Right lobe of liver (tissue), 6 donors: ENCODE measurements around the gene TMEM138. TPM values are rescaled to one million over a fixed set of nuclear protein-coding genes. Genes with fewer than 3 reads are reported as not detected.

ENCODE experiments used
- ATAC-seq, 4 donors: fragments of 200-7000 bp; cut with Tn5 transposase; one replicate each; pipeline ENCODE4 v1.9.1; 2020; ENCODE audit warnings: mild to moderate bottlenecking in 4 of 4, moderate library complexity in 4 of 4
- DNase-seq, 3 donors: peaks; one replicate each; pipeline ENCODE4 v3.0.0-alpha.2; 2020
- H3K27ac ChIP-seq, 3 donors: fragments of 200-600 bp; one replicate each; pipeline ENCODE4 v1.8.0; 2022
- H3K27me3 ChIP-seq, 2 donors: fragments of 200-600 bp; one replicate each; pipeline ENCODE4 v1.8.0; 2022
- H3K36me3 ChIP-seq, 4 donors: fragments of 200-600 bp; sonication (generic) in 1 of 4; one replicate each; pipeline versions ENCODE4 v1.5.1 to v1.8.0; 2017 to 2022; ENCODE audit warnings: control low read depth in 1 of 4
- H3K4me1 ChIP-seq, 4 donors: fragments of 200-600 bp; sonication (generic) in 1 of 4; one replicate each; pipeline versions ENCODE4 v1.5.1 to v1.8.0; 2017 to 2022; ENCODE audit warnings: control low read depth in 1 of 4
- H3K4me3 ChIP-seq, 3 donors: fragments of 200-600 bp; one replicate each; pipeline ENCODE4 v1.8.0; 2022
- H3K9me3 ChIP-seq, 4 donors: fragments of 200-600 bp; sonication (generic) in 1 of 4; one replicate each; pipeline versions ENCODE4 v1.5.1 to v1.8.0; 2017 to 2022; ENCODE audit warnings: control low read depth in 1 of 4
- CTCF ChIP-seq, 4 donors: fragments of 200-600 bp in 3 of 4; fragments of 450-650 bp in 1 of 4; IDR thresholded peaks; one replicate each; pipeline versions ENCODE4 v1.5.1 to v1.8.0; 2016 to 2022; ENCODE audit warnings: antibody characterized with exemption in 4 of 4, mild to moderate bottlenecking in 2 of 4
- POLR2A ChIP-seq: fragments of 450-650 bp; IDR thresholded peaks from one replicate; pipeline ENCODE4 v1.6.1; 2017; ENCODE audit warnings: antibody characterized with exemption, mild to moderate bottlenecking
- WGBS: methylation state at CpG from one replicate; pipeline ENCODE4 v1.1.6; 2018; ENCODE audit warnings: low coverage, low lambda C conversion rate; ENCODE audit not compliant: insufficient coverage; ENCODE audit errors: missing lambda C conversion rate; 5-methylcytosine and 5-hydroxymethylcytosine counted together
- intact Hi-C, 2 donors: fragments of 100-400 bp; cut with DNase I; formaldehyde crosslinking; loops; one replicate each; pipeline versions ENCODE4 v1.11.2 to v1.14.1; 2022
- total RNA-seq, 6 experiments: library from RNA; depleted of rRNA in 2 of 6; stranded (reverse); fragments of >200 nt in 2 of 6; fragmentation: NEBNext Ultra II Directional in 3 of 6; extraction: Animal tissue kit (Norgen Biotek cat#: 25700) in 3 of 6; gene quantifications; one replicate each; pipeline versions ENCODE4 v1.1.0 to v1.2.4, GENCODE V29; 2016 to 2023
- donor health status: DM: no; HTN: yes; CAD: no.
- donor health status: DM: no; HTN: no; CAD: no.
- donor health status: DM: no; HTN: no; CAD: no.
- donor health status: DM: no; HTN: yes; CAD: no.
- donor health status: DM: no; HTN: yes; CAD: no.

Gene TMEM138
- total RNA-seq, 6 experiments from 2014 or later = 18.2 to 41.0 (median 26.4) TPM

DNA sequence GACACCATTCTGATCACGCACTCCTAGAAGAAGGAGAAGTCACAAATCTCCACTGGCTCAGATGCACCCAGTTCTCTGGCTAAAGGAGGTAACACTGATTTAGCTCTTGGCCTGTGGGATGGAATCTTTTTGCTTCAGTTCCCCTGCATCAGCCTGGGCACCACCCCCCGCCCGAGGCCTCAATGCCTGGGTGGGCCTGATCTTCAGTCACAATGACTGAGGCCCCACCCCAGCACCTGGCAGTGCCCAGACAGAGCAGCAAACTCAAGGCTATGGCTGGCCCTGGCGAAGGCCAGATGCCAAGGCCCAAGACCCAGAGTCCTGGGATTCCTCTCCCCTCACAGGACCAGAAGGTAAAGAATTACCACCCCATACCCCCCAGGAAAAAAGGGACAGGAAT is 5.5 kb upstream of the TMEM138 start:
- intact Hi-C loops = no loop called here
- TF ChIP-seq CTCF (IDR thresholded peaks at IDR 0.05) (no peak), POLR2A (no peak)
- Histone ChIP-seq H3K27ac (no peak overlapping the region), H3K36me3 (peaks cover 0 to 4% (median 0%) of the 10 kb centered on the region in 4 donors), H3K27me3 (no peaks in the 10 kb centered on the region), H3K4me1 (peaks cover 0 to 18% (median 0%) of the 10 kb centered on the region in 4 donors), H3K9me3 (no peaks in the 10 kb centered on the region), H3K4me3 (no peak overlapping the region)
- no CpG with 5 or more reads among the region's 4 CpGs for WGBS
- no peak for ATAC-seq
- DNase-seq = no peak

GRCh38 chr11:61357233-61357893 is 4.8 kb upstream of the TMEM138 start:
- TF ChIP-seq CTCF (IDR thresholded peaks at IDR 0.05) (no peak), POLR2A (no peak)
- H3K36me3 ChIP-seq = peaks cover 0 to 2% (median 0%) of the 10 kb centered on the region in 4 donors
- no peaks in the 10 kb centered on the region for H3K27me3 ChIP-seq
- intact Hi-C loops = no loop called here
- DNase-seq (no peak), ATAC-seq (no peak)
- H3K9me3 ChIP-seq = no peaks in the 10 kb centered on the region
- no peak overlapping the region for H3K4me3 ChIP-seq
- 88% methylated on average over 5 of the region's 9 CpGs for WGBS
- peaks cover 0 to 18% (median 0%) of the 10 kb centered on the region in 4 donors for H3K4me1 ChIP-seq
- no peak overlapping the region for H3K27ac ChIP-seq

DNA sequence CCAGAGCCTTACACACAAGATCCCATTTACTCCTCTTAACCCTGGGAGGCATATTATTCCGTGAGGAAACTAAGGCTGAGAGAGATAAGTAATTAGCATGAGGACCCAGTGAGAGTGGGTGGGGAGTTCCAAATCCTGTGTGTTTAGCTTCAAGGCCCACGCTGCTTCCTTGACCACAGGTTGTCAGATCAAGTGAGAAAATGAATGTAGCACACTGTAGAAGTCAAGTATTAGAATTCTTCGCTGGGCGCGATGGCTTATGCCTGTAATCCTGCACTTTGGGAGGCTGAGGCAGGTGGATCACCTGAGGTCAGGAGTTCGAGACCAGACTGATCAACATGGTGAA is 4.3 kb upstream of the TMEM138 start:
- Histone ChIP-seq H3K4me1 (peaks cover 0 to 20% (median 0%) of the 10 kb centered on the region in 4 donors), H3K9me3 (no peaks in the 10 kb centered on the region), H3K36me3 (no peaks in the 10 kb centered on the region), H3K4me3 (no peak overlapping the region), H3K27me3 (no peaks in the 10 kb centered on the region), H3K27ac (no peak overlapping the region)
- no peak for ATAC-seq
- intact Hi-C loops = no loop called here
- 80% methylated on average over 6 of the region's 6 CpGs for WGBS
- DNase-seq = no peak
- TF ChIP-seq CTCF (IDR thresholded peaks at IDR 0.05) = no peak
- no peak for TF ChIP-seq POLR2A

GRCh38 chr11:61358566-61358965 is 3.6 kb upstream of the TMEM138 start:
- Histone ChIP-seq H3K36me3 (no peaks in the 10 kb centered on the region), H3K27ac (no peak overlapping the region), H3K9me3 (no peaks in the 10 kb centered on the region), H3K4me3 (no peak overlapping the region), H3K27me3 (no peaks in the 10 kb centered on the region), H3K4me1 (peaks cover 0 to 22% (median 6%) of the 10 kb centered on the region in 4 donors)
- ATAC-seq = no peak
- no peak for DNase-seq
- 98% methylated on average over 10 of the region's 11 CpGs for WGBS
- intact Hi-C loops = no loop called here
- TF ChIP-seq CTCF (IDR thresholded peaks at IDR 0.05) (no peak), POLR2A (no peak)
